Activated T-cell treated with anti-CD3 and anti-CD28 coated beads, Interleukin-2, amount 50 U/mL, for 48 hours (primary cell): Measurements from ENCODE around the gene APOL3.
"Not testable (repeated sequence)": the region's sequence is repeated elsewhere in the genome, so short reads cannot be mapped to it uniquely, and the experiment has no call there.

Experiments
- DNase-seq, 2 experiments: peaks; one replicate each; pipeline ENCODE4 v3.0.0-alpha.2; 2020

APOL3 gene

DNA sequence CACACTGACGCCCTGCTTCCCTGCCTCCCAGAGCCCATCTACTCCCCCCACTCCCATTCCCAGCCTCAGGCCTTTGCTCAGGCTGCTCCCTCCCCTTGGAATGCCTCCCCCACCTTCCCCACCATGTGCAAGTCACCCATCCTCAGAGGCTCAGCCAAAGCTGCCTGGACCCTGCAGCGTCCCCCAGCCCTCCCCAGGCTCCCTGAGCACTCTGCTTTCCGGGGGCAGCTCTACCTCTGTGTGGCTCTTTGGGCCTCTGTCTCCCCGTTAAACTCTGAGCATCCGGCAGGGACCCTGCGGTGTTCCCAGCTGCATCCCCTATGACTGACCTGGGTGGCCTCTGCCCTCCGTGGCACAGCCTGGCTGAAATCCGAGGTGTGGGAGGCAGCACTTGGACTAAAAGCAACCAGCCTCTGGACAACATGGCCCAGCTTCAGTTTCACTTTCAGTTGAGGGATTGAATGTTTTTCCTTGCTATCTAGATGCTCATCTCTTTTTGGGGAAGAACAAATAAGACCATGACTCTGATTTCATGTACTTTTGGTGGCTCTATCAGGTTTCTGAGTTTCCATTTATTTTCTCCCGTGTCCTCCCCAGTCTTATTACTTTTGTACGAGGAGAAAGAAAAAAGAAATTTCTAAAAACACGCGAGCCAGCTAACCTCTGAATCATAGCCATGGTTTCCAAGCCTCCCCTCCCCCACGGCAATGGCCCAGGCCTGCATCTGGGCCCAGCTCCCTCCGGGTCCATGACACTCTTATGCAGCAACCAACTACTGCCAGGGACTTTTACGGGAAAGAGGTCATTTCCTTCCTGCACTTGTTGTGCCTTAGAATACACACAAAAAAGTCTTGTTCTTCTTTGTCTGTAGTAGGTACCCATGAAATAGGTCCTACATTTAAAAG, 3.8 kb downstream of the APOL3 start:
- peak; percentile 82 to 83 for DNase-seq

DNA sequence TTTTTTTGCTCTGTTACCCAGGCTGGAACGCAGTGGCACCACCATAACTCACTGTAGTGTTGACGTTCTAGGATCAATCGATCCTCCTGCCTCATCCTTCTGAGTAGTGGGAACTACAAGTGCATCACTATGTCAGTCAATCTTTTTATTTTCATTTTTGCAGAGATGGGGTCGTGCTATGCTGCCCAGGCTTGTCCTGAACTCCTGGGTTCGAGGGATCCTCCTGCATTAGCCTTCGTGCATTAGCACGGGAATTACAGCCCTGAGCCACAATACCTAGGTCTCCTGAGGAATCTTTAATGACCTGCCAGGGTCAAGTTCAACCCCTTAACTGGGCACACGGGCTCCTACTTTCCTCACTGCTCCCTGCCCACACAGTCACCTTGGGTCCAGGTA, 4.4 kb downstream of the APOL3 start:
- DNase-seq = no peak

DNA sequence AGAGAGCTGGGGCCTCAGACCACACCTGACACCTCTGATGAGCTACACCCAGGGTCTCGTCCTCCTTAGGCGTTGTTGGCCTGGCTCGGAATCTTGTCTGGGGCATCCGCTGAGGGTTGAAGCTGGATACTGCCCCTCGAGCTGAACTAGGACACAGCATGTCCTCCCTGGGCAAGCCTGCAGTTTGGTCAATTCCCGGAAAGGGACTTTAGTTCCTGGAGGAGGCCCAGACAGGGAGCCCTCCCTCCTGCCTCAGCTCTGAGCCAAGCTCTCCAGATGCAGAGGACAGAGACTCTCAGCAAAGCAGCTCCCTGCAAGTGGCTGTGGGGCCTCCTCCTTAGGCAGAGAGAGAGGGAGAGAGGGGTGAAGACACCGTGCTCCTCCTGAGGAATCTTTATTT, 4.9 kb downstream of the APOL3 start:
- peak; percentile 31 to 35 for DNase-seq

DNA sequence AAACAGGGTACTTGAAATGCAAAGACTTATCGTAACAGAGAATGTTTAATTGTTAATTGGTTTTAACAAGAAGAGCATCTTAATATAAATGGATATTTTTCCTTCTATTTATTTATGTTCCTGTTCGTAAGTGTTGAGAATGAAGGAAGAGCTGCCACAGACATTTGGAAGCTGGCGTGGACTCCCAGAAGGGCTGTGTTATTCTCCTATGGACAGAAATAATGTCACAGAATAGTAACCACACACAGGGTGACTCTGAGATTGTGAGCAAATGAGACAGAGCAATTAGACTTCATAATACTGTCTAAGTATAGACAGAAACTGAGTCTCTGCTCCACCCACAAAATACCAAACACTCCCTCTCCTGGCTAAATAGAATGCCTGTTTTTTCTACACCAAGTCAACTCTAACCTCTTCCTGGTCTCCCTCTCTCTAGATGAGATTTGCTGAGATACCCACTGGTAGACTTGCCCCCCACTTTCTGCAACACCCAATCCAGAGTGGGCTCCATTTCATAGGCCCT, 6.1 kb downstream of the APOL3 start:
- no peak for DNase-seq

DNA sequence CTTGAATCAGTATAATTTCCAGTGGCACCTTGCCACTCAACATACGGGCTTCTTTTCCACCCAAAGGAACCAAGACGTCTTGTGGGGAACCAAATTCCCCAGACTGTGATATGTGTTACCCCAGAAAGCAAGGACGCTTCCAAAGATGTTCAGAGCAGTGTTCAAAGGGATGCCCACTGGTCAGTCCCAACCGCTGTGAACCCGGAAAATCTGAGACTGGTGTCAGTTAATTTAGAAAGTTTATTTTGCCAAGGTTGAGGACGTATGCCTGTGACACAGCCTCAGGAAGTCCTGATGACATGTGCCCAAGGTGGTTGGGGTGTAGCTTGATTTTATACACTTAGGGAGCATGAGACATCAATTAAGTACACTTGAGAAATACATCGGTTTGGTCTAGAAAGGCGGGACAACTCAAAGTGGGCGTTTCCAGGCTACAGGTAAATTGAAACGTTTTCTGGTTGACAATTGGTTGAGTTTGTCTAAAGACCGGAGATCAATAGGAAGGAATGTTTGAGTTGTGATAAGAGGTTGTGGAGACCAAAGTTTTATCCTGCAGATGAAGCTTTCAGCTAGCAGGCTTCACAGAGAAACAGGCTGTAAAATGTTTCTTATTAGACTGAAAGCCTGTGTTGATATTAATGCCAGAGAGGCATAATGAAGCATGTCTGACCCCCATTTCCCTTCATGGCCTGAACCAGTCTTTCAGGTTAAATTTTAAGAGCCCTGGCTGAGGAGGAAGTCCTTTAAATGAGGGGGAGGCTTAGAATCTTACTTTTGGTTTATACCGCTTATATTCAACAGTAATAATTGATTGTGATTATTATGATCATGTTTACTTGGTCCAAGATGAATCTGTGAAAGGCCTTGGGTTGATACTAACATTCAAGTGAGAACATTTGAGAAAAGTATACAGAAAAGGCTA, 6.8 kb downstream of the APOL3 start:
- no peak for DNase-seq

DNA sequence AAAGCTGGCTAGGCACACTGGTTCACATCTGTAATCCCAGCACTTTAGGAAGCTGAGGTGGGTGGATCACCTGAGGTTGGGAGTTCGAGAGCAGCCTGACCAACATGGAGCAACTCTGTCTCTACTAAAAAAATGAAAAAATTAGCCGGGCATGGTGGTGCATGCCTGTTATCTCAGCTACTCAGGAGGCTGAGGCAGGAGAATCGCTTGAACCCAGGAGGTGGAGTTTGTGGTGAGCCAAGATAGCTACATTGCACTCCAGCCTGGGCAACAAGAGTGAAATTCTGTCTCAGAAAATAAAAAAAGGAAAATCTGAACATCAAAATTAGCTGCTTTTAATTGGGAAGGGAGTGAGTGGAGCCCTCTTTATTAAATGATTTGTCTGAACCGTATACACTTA, 7.7 kb downstream of the APOL3 start:
- not testable (repeated sequence) for DNase-seq

DNA sequence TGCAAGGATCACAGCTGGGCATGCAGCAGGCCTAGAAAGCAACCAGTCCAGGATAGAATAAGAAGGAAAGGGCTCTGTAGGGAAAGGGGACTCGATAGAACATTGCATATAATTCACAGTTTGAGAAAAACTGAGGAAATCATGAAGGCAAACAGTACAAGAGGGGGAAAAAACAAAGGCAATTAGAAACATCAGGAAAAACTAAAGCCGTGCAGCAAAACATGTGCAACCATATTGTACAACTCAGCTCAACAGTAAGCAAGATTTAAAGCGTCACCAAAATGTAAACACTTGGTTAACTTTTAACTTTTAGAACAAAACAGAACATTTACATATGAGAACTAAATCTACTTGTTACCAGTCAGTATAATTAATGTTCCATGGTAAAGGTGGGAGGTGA, 8.5 kb downstream of the APOL3 start:
- DNase-seq = no peak

DNA sequence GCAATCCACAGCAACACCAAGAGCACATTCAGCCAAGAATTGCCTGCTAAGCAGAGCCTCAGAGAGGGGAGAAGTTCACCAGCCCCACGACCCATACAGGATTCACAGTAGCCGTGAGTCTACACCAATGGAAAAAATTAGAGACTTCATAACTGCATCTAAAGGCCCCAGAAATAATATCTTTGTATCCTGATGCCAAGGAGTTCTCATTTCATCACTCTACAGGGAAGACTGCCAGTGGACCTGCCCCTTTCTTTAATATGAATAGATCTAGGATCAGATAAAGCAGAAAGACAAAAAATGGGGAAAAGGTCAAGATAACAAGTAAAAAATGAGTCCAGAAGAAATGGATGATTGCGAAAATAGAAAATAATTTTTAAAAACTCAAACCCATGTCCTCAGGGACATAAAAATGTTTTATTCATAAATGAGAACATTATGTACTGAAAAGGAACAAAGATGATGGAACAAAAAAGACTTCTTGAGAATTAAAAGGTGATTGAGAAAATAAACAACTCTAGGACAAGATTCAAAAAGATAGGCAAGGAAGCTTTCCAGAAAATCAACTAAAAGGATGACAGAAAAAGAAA, 9.5 kb downstream of the APOL3 start:
- no peak for DNase-seq

DNA sequence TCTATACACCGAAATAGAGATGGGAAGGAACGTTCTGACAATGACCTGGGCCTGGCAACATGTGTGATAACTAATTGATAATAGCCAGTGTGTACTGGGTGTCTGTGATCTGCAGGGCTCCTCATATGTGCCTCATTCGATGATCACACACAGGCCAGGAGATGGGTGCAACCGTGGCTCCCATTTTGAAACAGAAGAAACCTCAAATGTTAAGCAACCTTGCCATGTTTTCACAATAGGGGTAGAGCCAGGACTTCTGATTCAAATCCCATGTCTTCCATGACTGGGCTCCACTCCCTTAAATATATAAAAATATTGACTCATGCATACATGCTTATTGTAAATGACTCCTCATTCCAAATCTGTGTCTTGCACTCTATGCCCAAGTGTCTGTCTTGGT, 11.1 kb downstream of the APOL3 start:
- peak in 1 of 2 experiments; percentile 7 for DNase-seq

DNA sequence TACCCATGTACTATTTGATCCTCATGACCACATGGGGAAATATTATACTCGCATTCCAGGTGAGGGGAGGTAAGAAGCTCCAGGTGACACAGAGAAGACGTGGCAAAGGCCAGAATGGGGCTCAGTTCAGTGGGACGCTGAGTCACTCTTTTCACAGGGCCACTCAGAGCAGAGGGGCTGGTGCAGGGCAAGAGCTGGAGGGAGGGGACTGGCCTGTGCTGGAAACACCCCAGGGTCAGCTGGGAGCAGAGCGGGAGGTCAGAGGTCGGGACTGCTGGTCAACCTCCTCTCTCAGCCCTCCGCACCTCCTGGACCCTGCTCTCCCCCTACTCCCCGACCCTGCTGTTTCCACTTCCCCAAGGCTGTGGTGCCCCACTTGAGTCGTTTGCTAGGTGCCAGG, 12.1 kb downstream of the APOL3 start:
- DNase-seq = no peak

DNA sequence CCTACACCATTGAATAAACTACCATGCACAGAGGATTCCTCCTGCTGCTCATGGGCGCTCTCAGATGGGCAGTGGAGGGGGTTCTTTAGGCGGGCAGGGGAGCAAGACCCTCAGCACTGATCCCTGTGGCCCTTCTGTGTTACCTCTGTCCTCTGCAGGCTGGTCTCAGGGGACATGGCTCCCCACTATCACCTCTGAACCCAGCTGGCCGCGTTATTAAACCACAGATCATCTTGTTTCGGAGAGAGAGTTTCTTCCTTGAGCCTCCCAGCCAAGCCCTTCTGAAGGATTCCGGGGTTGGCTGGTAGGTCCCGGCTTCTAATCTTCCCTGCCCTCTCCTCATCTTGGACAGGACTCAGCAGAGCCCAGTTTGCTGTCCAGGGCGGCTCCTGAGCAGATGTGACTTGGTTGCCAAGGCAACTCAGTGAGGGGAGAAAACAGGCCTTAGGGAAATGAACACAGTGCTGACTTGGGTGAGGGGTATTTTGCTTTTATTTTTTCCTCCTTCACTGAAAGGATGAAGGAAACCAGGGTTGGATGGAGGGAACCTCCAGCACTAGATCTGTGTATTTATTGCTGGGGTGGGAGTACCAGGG, 13.3 kb downstream of the APOL3 start:
- DNase-seq = no peak

DNA sequence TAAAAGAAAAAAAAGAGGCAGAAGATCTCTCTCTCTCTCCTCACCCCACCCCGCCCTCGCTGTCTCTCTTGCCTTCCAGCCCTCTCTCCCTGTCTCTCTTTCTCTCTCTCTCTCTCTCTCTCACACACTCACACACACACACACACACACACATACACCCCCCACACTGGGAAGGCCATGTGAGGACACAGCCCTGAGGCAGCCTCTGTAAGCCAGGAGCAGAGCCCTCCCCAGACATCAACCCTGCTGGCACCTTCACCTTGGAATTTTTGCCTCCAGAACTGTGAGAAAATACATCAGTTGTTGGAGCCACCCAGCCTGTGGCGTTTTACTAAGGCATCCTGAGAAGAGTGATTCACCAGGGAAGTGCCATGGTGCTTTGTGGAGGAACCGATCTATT, 14.7 kb downstream of the APOL3 start:
- no peak for DNase-seq

DNA sequence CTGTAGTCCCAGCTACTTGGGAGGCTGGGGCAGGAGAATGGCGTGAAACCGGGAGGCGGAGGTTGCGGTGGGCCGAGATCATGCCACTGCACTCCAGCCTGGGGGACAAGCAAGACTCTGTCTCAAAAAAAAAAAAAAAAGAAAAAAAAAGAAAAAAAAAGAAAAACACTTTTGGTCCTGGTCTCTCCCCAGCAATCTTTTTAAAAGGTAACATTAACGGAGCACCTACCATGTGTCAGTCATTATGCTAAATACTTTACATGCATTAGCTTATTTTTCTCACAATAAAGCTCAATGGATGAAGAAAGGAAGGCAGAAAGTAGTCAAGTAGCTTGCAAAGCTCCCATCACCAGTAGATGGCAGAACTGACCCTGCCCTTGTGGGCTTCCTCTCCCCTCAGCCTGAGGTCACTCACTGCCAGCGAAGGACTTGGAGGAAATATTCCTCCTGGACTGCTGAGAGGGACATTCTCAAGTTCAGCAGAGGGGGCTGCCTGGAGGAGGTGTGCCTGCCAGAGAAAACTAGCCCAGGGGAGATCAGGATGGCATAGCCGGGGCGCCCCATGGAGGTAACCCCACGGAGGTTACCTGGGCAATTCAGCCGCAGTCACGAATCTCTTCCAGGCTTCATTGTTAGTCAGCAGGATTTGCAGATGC, 15.5 kb downstream of the APOL3 start:
- peak; percentile 39 to 55 for DNase-seq

DNA sequence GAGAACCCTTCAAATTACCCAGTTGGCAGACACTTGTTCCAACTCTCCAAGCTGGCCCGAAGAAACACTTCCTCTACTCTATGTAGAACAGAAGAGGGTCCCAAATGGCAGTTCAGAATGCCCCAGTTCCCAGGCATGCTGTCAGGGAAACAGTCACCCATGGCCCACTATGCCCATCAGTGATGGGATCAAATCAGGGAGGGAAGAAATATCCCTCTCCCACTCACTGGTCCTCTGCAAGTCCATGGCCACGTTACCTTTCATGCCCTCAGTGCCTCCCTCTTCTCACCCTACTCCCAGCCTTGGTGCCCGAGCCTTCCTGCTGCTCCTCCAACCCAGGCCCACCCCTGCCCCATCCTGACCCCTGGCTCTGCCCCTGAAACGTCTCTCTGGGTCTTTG, 16.6 kb downstream of the APOL3 start:
- no peak for DNase-seq

DNA sequence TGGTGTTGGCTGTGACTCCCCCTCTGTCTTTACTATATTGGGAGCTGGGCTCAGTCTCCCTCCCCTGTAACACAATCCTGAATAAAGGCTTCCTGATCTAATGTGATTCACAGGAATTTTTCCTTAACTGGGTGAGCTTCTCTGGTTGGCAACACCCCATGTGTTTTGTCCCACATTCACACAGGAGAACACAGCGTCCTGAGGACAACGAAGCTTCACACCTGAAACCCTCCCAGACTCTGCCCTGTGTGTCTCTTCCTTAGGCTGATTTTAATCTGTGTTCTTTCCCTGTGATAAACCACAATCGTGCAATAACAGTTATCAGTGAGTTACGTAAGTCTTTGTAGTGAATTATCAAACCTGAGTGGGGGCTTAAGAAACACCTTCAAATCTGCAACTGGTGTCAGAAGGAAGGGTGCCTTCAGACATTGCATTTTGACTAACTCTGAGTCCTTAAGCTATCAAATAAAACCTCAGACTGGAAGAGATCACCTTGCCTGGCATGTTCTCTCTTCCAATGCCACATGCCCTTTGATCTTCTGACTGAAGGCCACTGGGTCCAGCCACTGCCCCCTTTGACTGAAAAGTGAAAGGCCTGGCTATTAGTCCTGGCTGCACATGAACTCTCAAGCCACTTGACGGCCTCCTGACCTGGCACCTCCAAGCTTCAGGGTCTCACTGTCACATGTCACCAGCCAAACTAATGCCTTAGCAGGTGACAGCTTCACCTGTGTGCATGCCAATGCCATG, 17.3 kb downstream of the APOL3 start:
- DNase-seq = no peak

DNA sequence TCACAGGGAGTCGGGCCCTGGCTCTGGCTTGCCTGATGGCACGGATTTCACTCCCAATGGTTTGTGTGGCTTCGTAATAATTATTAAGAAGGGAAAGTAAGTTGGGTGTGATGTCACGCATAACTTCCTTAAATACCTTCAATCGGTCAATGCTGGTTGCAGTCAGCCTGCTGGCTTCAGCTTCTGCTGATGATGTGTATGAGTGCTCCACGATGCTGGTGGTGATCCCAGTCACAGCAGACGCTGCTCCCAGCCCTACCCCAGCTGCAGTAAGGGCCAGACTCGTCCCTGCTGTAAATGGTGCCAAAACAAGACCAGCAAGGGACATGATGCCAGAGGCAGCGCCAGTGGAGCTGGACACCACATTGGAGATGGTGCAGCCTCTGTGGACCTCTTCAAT, 19.1 kb downstream of the APOL3 start:
- DNase-seq = no peak

DNA sequence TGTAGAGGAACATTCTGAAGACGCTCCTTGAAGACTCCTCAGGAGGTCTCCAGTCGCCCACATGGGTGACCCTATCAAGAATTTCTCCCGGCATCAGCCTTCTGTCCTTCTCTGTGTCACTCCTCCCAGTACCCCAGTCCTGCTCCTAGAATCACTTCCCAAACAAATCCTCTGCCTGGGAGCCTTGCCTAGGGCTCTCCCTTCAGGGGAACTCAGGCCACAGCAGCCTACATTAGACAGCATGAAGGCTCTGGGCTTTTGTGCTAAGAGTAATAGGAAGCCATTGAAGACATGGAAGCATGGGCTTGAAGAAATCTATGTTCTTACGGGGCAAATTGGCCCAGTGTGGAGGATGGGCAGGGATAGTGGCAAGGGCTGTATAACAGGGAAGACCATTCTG, 21.8 kb downstream of the APOL3 start:
- not testable (repeated sequence) for DNase-seq

DNA sequence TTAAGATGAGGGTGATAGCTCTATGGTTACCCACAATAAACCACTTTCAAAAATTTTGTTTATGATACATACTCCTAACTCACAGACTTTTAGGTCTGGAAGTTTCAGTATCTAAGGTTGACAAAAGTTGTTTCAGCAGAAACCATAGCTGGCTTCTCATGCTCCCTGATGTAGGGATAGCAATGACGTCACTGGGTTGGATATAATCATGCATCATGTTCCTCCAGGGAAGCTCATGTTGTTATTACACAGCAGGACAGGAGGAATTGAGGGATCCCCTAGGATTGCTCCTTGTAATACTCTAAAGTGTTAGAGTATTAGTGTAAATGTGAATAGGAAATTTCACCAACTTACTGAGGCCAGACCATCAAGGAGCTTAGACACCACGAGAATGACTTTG, 23.6 kb downstream of the APOL3 start:
- DNase-seq = no peak

DNA sequence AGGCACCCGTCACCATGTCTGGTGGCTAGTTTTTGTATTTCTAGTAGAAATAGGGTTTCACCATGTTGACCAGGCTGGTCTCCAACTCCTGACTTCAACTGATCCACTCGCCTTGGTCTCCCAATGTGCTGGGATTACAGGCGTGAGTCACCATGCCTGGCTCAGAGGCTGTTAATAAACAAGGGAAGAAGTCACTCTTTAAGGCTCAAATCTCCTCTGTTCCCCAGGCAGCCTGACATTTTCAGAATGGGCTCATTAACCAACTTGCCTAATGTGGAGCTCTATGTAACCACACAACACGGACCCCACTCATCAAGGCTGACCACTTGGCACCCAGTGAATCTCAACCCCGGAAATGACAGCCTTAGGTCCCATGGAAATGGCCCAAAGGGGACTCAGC, 24.1 kb downstream of the APOL3 start:
- no peak for DNase-seq

DNA sequence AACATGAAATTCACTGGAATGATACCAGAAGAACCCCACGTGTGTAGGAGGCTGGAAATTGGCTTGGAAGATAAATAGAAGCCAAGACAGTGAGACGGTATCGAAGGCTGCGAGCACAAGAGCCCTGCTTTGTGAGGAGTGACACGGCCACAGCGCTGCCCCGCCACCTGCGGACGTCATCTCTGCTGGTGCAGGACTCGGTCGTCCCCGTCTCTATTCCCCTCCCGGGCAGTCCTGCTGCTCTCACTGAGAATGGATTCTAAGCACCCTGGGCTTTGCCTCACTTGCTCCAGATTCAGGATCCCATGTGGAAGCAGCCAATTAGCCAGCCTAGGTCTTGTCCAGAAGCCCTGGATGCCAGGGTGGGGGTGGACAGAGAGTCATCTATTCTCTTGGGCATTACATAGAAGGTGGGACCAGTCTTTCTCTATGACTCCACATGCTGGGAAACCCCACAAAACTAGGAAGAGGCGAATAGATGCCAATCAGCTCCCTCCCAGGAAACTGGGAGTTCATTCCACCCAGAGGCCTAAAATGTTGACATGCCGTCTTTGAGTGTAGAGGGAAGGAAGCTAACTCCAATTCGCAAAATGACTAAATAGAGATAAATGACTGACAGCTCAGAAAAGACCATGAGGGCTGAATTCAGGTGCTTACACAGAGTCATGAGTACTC, 25.1 kb downstream of the APOL3 start:
- no peak for DNase-seq

DNA sequence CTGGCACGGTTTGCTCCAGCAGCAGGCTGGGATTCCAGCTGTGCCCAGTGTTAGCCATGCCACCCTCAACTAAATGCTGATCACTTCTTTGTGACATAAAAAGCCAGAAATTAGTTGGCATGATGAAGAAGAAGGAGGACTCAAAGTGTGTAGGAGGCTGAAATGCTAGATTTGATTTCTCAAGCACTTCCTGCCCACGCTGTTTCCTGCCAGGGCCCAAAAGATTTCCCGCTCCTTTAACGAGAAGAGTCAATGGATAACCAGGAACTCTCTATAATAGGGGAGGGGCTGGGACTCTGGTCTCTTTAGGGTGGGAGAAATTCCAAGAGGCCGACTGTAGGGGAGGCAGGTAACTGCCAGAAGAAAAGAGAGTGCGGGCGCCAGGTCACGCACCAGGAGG, 26.4 kb downstream of the APOL3 start:
- peak in 1 of 2 experiments; percentile 24 for DNase-seq
